OCI-LY3 (cell line): ENCODE measurements around the gene BHLHE23.

Experiments
- CTCF ChIP-seq: fragments of 200-600, 300-600 bp; sonication (generic); IDR thresholded peaks from 2 replicates; pipeline ENCODE4 v1.5.1; 2014; ENCODE audit warnings: antibody characterized with exemption, low read length, low read depth
- EZH2phosphoT487 ChIP-seq: fragments of 200-600 bp; shearing (Covaris generic); IDR thresholded peaks from 2 replicates; pipeline ENCODE4 v1.6.1; 2018; ENCODE audit warnings: antibody characterized with exemption, mixed run types, low read depth

GRCh38 chr20:62980970-62981369 lies 25.8 kb downstream of the BHLHE23 start:
- TF ChIP-seq CTCF (no peak), EZH2phosphoT487 (no peak)
